HepG2 (cell line): Measurements from ENCODE around the gene PCDHGA7. TPM values are rescaled to one million over a fixed set of nuclear protein-coding genes. Genes with fewer than 3 reads are reported as not detected.

ENCODE experiments used
- ATAC-seq: fragments of 200-7000 bp; cut with Tn5 transposase; 3 replicates; pipeline ENCODE4 v1.9.1; 2020; ENCODE audit warnings: mild to moderate bottlenecking, moderate library complexity
- BruUV-seq: library from RNA; stranded (reverse); fragments of 400-500 nt; replicated peaks from 2 replicates; lab custom pipeline; 2021; lab: Mats Ljungman, UMichigan
- CTCF ChIA-PET: fragments of 300-600 bp; formaldehyde crosslinking; extraction: SDS; loops from one replicate; lab custom pipeline; 2021; ENCODE audit warnings: low total read pairs, inconsistent platforms, low intra/inter-chr PET ratio; lab: Yijun Ruan, JAX
- POLR2A ChIA-PET: fragments of 350-600 bp; sonication (Branson Sonifier 250); formaldehyde crosslinking; loops from one replicate; lab custom pipeline; 2020; ENCODE audit warnings: antibody characterized with exemption, inconsistent platforms; lab: Yijun Ruan, JAX
- DNase-seq: peaks from one replicate; pipeline ENCODE4 v3.0.0-alpha.2; 2015; ENCODE audit warnings: low spot score
- FAIRE-seq: peaks from 3 replicates; lab custom pipeline; 2011; peaks lifted over from hg19 to GRCh38; lab: Jason Lieb, UNC
- H2AFZ ChIP-seq: one replicate; pipeline ENCODE4 v1.6.1; 2011; ENCODE audit warnings: low read length, inconsistent platforms
- H3K27ac ChIP-seq: fragments of 300-600 bp; 3 replicates; pipeline ENCODE4 v1.8.0; 2011; ENCODE audit warnings: mixed run types, mild to moderate bottlenecking, mixed read lengths, low read length, inconsistent platforms; ENCODE audit not compliant: insufficient read depth; ENCODE audit errors: extremely low read length
- H3K27me3 ChIP-seq, 2 experiments: fragments of 200-600 bp in 1 of 2; 2 replicates in 1 of 2; 3 replicates in 1 of 2; pipeline versions ENCODE4 v1.6.0 to v1.8.0; 2011; ENCODE audit warnings: low read length in 2 of 2, mild to moderate bottlenecking in 2 of 2, moderate library complexity in 2 of 2, inconsistent platforms in 1 of 2; ENCODE audit not compliant: insufficient read depth in 2 of 2, control insufficient read depth in 1 of 2
- H3K36me3 ChIP-seq, 2 experiments: fragments of 200-600 bp in 1 of 2; replicated peaks in 1 of 2; 2 replicates in 1 of 2; 3 replicates in 1 of 2; pipeline versions ENCODE4 v1.5.1 to v1.8.0; 2011; ENCODE audit warnings: low read length in 2 of 2, inconsistent platforms in 1 of 2; ENCODE audit not compliant: insufficient read depth in 2 of 2, control insufficient read depth in 1 of 2
- H3K4me1 ChIP-seq: 2 replicates; pipeline ENCODE4 v1.5.1; 2012; ENCODE audit warnings: low read length, inconsistent platforms; ENCODE audit not compliant: insufficient read depth
- H3K4me2 ChIP-seq: 2 replicates; pipeline ENCODE4 v1.6.0; 2011; ENCODE audit warnings: low read depth, low read length, inconsistent platforms
- H3K4me3 ChIP-seq, 3 experiments: fragments of 200-600 bp in 1 of 3; sonication (generic), shearing (Covaris generic) in 1 of 3; replicated peaks in 1 of 3; 2 replicates each; pipeline ENCODE4 v1.5.1; 2011 to 2016; ENCODE audit warnings: low read length in 3 of 3, inconsistent platforms in 2 of 3, low read depth in 2 of 3, mild to moderate bottlenecking in 2 of 3, control low read depth in 1 of 3, mixed read lengths in 1 of 3; ENCODE audit not compliant: insufficient read depth in 1 of 3
- H3K79me2 ChIP-seq: one replicate; pipeline ENCODE4 v1.6.1; 2011; ENCODE audit warnings: low read length, inconsistent platforms; ENCODE audit not compliant: insufficient read depth
- H3K9ac ChIP-seq: 2 replicates; pipeline ENCODE4 v1.6.0; 2011; ENCODE audit warnings: mild to moderate bottlenecking, low read depth, low read length, inconsistent platforms; ENCODE audit not compliant: insufficient read depth
- H3K9me3 ChIP-seq: 2 replicates; pipeline ENCODE4 v1.5.1; 2012; ENCODE audit warnings: mild to moderate bottlenecking, low read length
- H4K20me1 ChIP-seq: 2 replicates; pipeline ENCODE4 v1.6.0; 2011; ENCODE audit warnings: inconsistent platforms, mild to moderate bottlenecking, low read length, moderate library complexity; ENCODE audit not compliant: insufficient read depth
- CEBPB ChIP-seq: IDR thresholded peaks from 2 replicates; pipeline ENCODE4 v1.6.1; 2011; ENCODE audit warnings: low read depth, low read length, improper control_type of control experiment, borderline replicate concordance
- CREB3 ChIP-seq: sonication (generic); formaldehyde crosslinking; IDR thresholded peaks from 2 replicates; pipeline ENCODE4 v1.5.0; 2020; ENCODE audit warnings: missing genetic modification reagents
- DZIP1 ChIP-seq: sonication (generic); formaldehyde crosslinking; IDR thresholded peaks from 2 replicates; pipeline ENCODE4 v1.5.0; 2020; ENCODE audit warnings: mild to moderate bottlenecking, missing genetic modification reagents
- HDAC6 ChIP-seq: fragments of 200-600 bp; sonication (generic); IDR thresholded peaks from 2 replicates; pipeline ENCODE4 v1.7.0; 2017; ENCODE audit warnings: mild to moderate bottlenecking, antibody characterized with exemption, low read length, low read depth
- ZNF766 ChIP-seq: sonication (generic); formaldehyde crosslinking; IDR thresholded peaks from 2 replicates; pipeline ENCODE4 v1.5.0; 2020; ENCODE audit warnings: missing genetic modification reagents, borderline replicate concordance
- ZZZ3 ChIP-seq: sonication (generic); formaldehyde crosslinking; IDR thresholded peaks from 2 replicates; pipeline ENCODE4 v1.4.0; 2020; ENCODE audit warnings: missing genetic modification reagents, mild to moderate bottlenecking, borderline replicate concordance
- WGBS: methylation state at CpG from one replicate; pipeline ENCODE4 v1.1.6; 2017; ENCODE audit warnings: low lambda C conversion rate; 5-methylcytosine and 5-hydroxymethylcytosine counted together
- in situ Hi-C: cut with HindIII; loops from 2 replicates; pipeline ENCODE4 v1.10.0; 2017; ENCODE audit warnings: low pct_unique_long_range_greater_than_20kb; ENCODE audit not compliant: extremely low pct_ligation_motif_present
- intact Hi-C: fragments of 100-400 bp; cut with micrococcal nuclease; formaldehyde crosslinking; loops from one replicate; pipeline ENCODE4 v1.10.0; 2022; ENCODE audit not compliant: unreplicated experiment
- polyA plus RNA-seq, 8 experiments: library from polyadenylated mRNA; depleted of rRNA in 3 of 8; stranded (reverse) in 7 of 8; unstranded in 1 of 8; fragments of >200 nt; fragmentation: Illumina TruSeq in 4 of 8; extraction: Trizol in 4 of 8; gene quantifications; 2 replicates each; pipeline versions ENCODE4 v1.2.1 to v1.2.3, GENCODE V29; 2011 to 2016; ENCODE audit warnings: low read depth in 4 of 8, missing spikeins in 1 of 8, mixed read lengths in 1 of 8; ENCODE audit not compliant: insufficient read depth in 1 of 8
- total RNA-seq, 5 experiments: library from RNA; depleted of rRNA; stranded (reverse); fragments of >200 nt; fragmentation: Illumina TruSeq; extraction: Trizol; gene quantifications; 2 replicates each; pipeline ENCODE4 v1.2.3, GENCODE V29; 2016; ENCODE audit warnings: low read depth in 1 of 5

Gene PCDHGA7
- total and polyA plus RNA-seq, 2 of the 13 experiments (the other 11 are each of a cell fraction or from before 2014, with no cell fraction given), result 0.11 to 0.31 TPM

DNA sequence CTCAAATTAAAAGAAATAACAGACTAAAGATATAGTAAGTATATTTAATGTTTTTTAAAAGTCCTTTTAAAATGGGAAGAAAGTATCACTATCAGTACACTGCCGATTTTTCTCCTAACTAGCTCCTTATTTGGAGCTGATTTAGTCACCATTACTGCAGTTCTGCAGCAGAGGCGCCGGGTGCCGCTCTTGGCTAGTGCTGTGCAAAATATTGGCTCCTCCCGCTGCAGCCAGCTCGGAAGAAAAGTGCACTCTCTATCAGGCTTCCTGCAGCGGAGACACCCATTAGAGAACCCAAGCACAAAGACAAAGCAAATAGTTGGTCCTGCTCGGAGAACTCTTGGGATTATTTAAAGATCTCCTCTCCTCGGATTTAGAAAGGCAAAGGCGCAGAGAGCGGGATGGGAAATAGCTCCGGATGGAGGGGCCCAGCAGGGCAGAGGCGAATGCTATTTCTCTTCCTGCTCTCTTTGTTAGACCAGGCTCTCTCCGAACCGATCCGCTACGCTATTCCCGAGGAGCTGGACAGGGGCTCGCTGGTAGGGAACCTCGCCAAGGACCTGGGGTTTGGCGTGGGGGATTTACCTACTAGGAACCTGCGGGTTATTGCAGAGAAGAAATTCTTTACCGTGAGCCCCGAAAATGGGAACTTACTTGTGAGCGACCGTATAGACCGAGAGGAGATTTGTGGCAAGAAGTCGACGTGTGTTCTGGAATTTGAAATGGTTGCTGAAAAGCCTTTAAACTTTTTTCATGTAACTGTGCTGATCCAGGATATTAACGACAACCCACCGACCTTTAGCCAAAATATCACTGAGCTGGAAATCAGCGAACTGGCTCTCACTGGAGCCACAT is 12.3 kb upstream of the PCDHGA7 start, which contains the start of gene PCDHGB3:
PCDHGB3 (plus strand) TSS at position 249 of the 855 bp plus-strand sequence; CDS start at position 402, 153 bp downstream.
- no peak within 1 kb of the TSS for H3K27ac ChIP-seq
- no peak within 1 kb of the TSS for H3K4me2 ChIP-seq
- no peak within 1 kb of the TSS for H3K4me3 ChIP-seq
- H3K27me3 ChIP-seq, result no peaks in the 10 kb centered on the region
- BruUV-seq, result no TSS peak
- H3K9ac ChIP-seq, result no peak within 1 kb of the TSS
- ATAC-seq (no peak), DNase-seq (no peak), FAIRE-seq (no peak)
- no peak within 1 kb of the TSS for H2AFZ ChIP-seq
- no peaks in the 10 kb centered on the region for H3K4me1 ChIP-seq
- no peaks in the 10 kb centered on the region for H4K20me1 ChIP-seq
- H3K79me2 ChIP-seq, result no peaks in the 10 kb centered on the region
- H3K9me3 ChIP-seq, result peaks cover 56% of the 10 kb centered on the region
- 67% methylated on average over 32 of the region's 32 CpGs for WGBS
- intact Hi-C loops, result no loop called here
- CTCF ChIA-PET, result no interaction called here
- POLR2A ChIA-PET, result no interaction called here
- no peaks in the 10 kb centered on the region for H3K36me3 ChIP-seq
- in situ Hi-C loops, result no loop called here
- TF ChIP-seq CREB3 (CRISPR knock-in tag) (no peak), ZNF766 (CRISPR knock-in tag) (no peak), ZZZ3 (no peak), HDAC6 (no peak), DZIP1 (CRISPR knock-in tag) (no peak), CEBPB (no peak)
